H9 (cell line): Measurements from ENCODE around the gene RBM14. TPM values are rescaled to one million over a fixed set of nuclear protein-coding genes. Genes with fewer than 3 reads are reported as not detected.

Experiments
- DNase-seq: peaks from one replicate; pipeline ENCODE4 v3.0.0-alpha.2; 2017
- H2AFZ ChIP-seq: one replicate; pipeline ENCODE4 v1.6.1; 2013; ENCODE audit warnings: mild to moderate bottlenecking, low read length, control low read depth, moderate library complexity
- H2AK5ac ChIP-seq: 2 replicates; pipeline ENCODE4 v1.6.1; 2013; ENCODE audit warnings: low read length, control low read depth, mixed read lengths; ENCODE audit not compliant: insufficient read length
- H2BK120ac ChIP-seq: one replicate; pipeline ENCODE4 v1.6.1; 2013; ENCODE audit warnings: low read depth, mild to moderate bottlenecking, low read length, control low read depth, inconsistent platforms; ENCODE audit not compliant: poor library complexity, severe bottlenecking
- H2BK12ac ChIP-seq: 2 replicates; pipeline ENCODE4 v1.6.1; 2013; ENCODE audit warnings: low read length, control low read depth, mixed read lengths, low read depth; ENCODE audit not compliant: insufficient read length
- H2BK15ac ChIP-seq: 2 replicates; pipeline ENCODE4 v1.6.1; 2013; ENCODE audit warnings: low read depth, low read length, control low read depth
- H2BK20ac ChIP-seq: one replicate; pipeline ENCODE4 v1.6.1; 2013; ENCODE audit warnings: low read depth, mild to moderate bottlenecking, low read length, control low read depth, inconsistent platforms; ENCODE audit not compliant: poor library complexity, severe bottlenecking
- H2BK5ac ChIP-seq: 2 replicates; pipeline ENCODE4 v1.6.1; 2013; ENCODE audit warnings: low read length, control low read depth, mixed read lengths; ENCODE audit not compliant: insufficient read length
- H3K14ac ChIP-seq: 2 replicates; pipeline ENCODE4 v1.6.1; 2013; ENCODE audit warnings: low read length, control low read depth; ENCODE audit not compliant: insufficient read depth
- H3K18ac ChIP-seq: 2 replicates; pipeline ENCODE4 v1.6.1; 2013; ENCODE audit warnings: low read depth, mild to moderate bottlenecking, mixed read lengths, low read length, control low read depth; ENCODE audit not compliant: insufficient read length
- H3K23ac ChIP-seq: 2 replicates; pipeline ENCODE4 v1.6.1; 2013; ENCODE audit warnings: low read length, control low read depth, mixed read lengths, low read depth; ENCODE audit not compliant: insufficient read length
- H3K23me2 ChIP-seq: 2 replicates; pipeline ENCODE4 v1.6.1; 2013; ENCODE audit warnings: low read depth, mild to moderate bottlenecking, mixed read lengths, low read length, control low read depth; ENCODE audit not compliant: insufficient read length, poor library complexity, severe bottlenecking
- H3K27ac ChIP-seq: 2 replicates; pipeline ENCODE4 v1.5.1; 2013; ENCODE audit warnings: low read length, control low read depth, mixed read lengths, low read depth; ENCODE audit not compliant: insufficient read length
- H3K27me3 ChIP-seq: 2 replicates; pipeline ENCODE4 v1.6.1; 2013; ENCODE audit warnings: low read length, control low read depth, inconsistent platforms; ENCODE audit not compliant: insufficient read depth
- H3K4ac ChIP-seq: 2 replicates; pipeline ENCODE4 v1.6.1; 2013; ENCODE audit warnings: low read depth, mild to moderate bottlenecking, control low read depth, inconsistent platforms, low read length, moderate library complexity
- H3K4me1 ChIP-seq: 2 replicates; pipeline ENCODE4 v1.6.1; 2013; ENCODE audit warnings: low read length, control low read depth, inconsistent platforms; ENCODE audit not compliant: insufficient read depth
- H3K4me2 ChIP-seq: 2 replicates; pipeline ENCODE4 v1.6.1; 2013; ENCODE audit warnings: low read length, control low read depth, mixed read lengths; ENCODE audit not compliant: insufficient read length, insufficient read depth
- H3K56ac ChIP-seq: 2 replicates; pipeline ENCODE4 v1.6.1; 2013; ENCODE audit warnings: low read depth, mild to moderate bottlenecking, mixed read lengths, low read length, control low read depth; ENCODE audit not compliant: insufficient read length
- H3K79me1 ChIP-seq: 2 replicates; pipeline ENCODE4 v1.6.1; 2013; ENCODE audit warnings: low read depth, mild to moderate bottlenecking, moderate library complexity, low read length, control low read depth, inconsistent platforms; ENCODE audit not compliant: insufficient read depth, poor library complexity, severe bottlenecking
- H3K79me2 ChIP-seq: 2 replicates; pipeline ENCODE4 v1.6.1; 2013; ENCODE audit warnings: low read length, control low read depth, inconsistent platforms; ENCODE audit not compliant: insufficient read depth
- H3K9ac ChIP-seq: 2 replicates; pipeline ENCODE4 v1.6.1; 2013; ENCODE audit warnings: low read length, control low read depth, mixed read lengths; ENCODE audit not compliant: insufficient read length; ENCODE audit errors: extremely low read depth
- H3K9me3 ChIP-seq: one replicate; pipeline ENCODE4 v1.6.1; 2013; ENCODE audit warnings: low read depth, low read length, inconsistent platforms; ENCODE audit not compliant: control insufficient read depth
- H3T11ph ChIP-seq: one replicate; pipeline ENCODE4 v1.6.1; 2013; ENCODE audit warnings: mild to moderate bottlenecking, low read length, control low read depth, inconsistent platforms
- H4K20me1 ChIP-seq: one replicate; pipeline ENCODE4 v1.6.1; 2013; ENCODE audit not compliant: control insufficient read depth, insufficient read length, insufficient read depth
- H4K5ac ChIP-seq: 2 replicates; pipeline ENCODE4 v1.6.1; 2013; ENCODE audit warnings: low read depth, mild to moderate bottlenecking, mixed read lengths, low read length, control low read depth; ENCODE audit not compliant: insufficient read length
- H4K8ac ChIP-seq: replicated peaks from 2 replicates; pipeline ENCODE4 v1.6.1; 2013; ENCODE audit warnings: low read length, control low read depth, mixed read lengths, low read depth; ENCODE audit not compliant: insufficient read length
- H4K91ac ChIP-seq: 2 replicates; pipeline ENCODE4 v1.6.1; 2013; ENCODE audit warnings: low read depth, mild to moderate bottlenecking, moderate library complexity, mixed read lengths, low read length, control low read depth; ENCODE audit not compliant: insufficient read length
- H3K27ac Mint-ChIP-seq, 3 experiments: 2 replicates in 2 of 3; 3 replicates in 1 of 3; pipeline ENCODE4 v1.8.0; 2020 to 2021; ENCODE audit warnings: mixed read lengths in 3 of 3, mild to moderate bottlenecking in 1 of 3, moderate library complexity in 1 of 3
- H3K27me3 Mint-ChIP-seq: 2 replicates; pipeline ENCODE4 v1.8.0; 2021; ENCODE audit warnings: low read depth, mild to moderate bottlenecking, moderate library complexity, mixed read lengths
- H3K36me3 Mint-ChIP-seq, 3 experiments: 2 replicates in 2 of 3; 3 replicates in 1 of 3; pipeline ENCODE4 v1.8.0; 2020 to 2021; ENCODE audit warnings: low read depth in 3 of 3, mixed read lengths in 3 of 3; ENCODE audit not compliant: insufficient read depth in 1 of 3
- H3K4me1 Mint-ChIP-seq, 2 experiments: 2 replicates each; pipeline ENCODE4 v1.8.0; 2020; ENCODE audit warnings: mixed read lengths in 2 of 2
- H3K4me3 Mint-ChIP-seq, 2 experiments: 2 replicates in 1 of 2; 3 replicates in 1 of 2; pipeline ENCODE4 v1.8.0; 2020 to 2021; ENCODE audit warnings: mild to moderate bottlenecking in 2 of 2, mixed read lengths in 2 of 2, moderate library complexity in 1 of 2
- H3K9me3 Mint-ChIP-seq, 2 experiments: 2 replicates in 1 of 2; 3 replicates in 1 of 2; pipeline ENCODE4 v1.8.0; 2020; ENCODE audit warnings: mild to moderate bottlenecking in 2 of 2, mixed read lengths in 2 of 2, moderate library complexity in 1 of 2
- CTCF ChIP-seq: fragments of 200-600 bp; sonication (generic); conservative IDR thresholded peaks from 3 replicates; pipeline ENCODE4 v1.8.0; 2021; ENCODE audit warnings: antibody characterized with exemption, mild to moderate bottlenecking
- WGBS: extraction: QIAGEN DNeasy Blood & Tissue Kit; methylation state at CpG from one replicate; pipeline ENCODE4 v1.1.7; 2013; ENCODE audit warnings: missing lambda C conversion rate, low lambda C conversion rate, mixed read lengths; ENCODE audit not compliant: insufficient read length; ENCODE audit errors: extremely low coverage; 5-methylcytosine and 5-hydroxymethylcytosine counted together
- total RNA-seq: library from RNA; stranded (reverse); gene quantifications from 2 replicates; pipeline ENCODE4 v1.2.1, GENCODE V29; 2021

RBM14 gene
- total RNA-seq, 1 experiment from 2014 or later, result 171 TPM

- Histone ChIP-seq H2BK20ac (no peak overlapping the region), H2BK5ac (no peak overlapping the region), H3K23ac (no peak overlapping the region), H4K91ac (no peak overlapping the region), H3K23me2 (peaks cover 10% of the 10 kb centered on the region), H3K9ac (no peak overlapping the region), H3K18ac (no peak overlapping the region), H3K14ac (no peak overlapping the region), H2BK12ac (no peak overlapping the region), H3K79me2 (no peaks in the 10 kb centered on the region), H3K4ac (no peak overlapping the region), H4K20me1 (no peaks in the 10 kb centered on the region), H2AK5ac (no peak overlapping the region), H2BK120ac (no peak overlapping the region), H3T11ph (no peak overlapping the region), H2BK15ac (no peak overlapping the region), H3K79me1 (peaks cover 3% of the 10 kb centered on the region), H4K5ac (no peak overlapping the region), H3K4me2 (no peak overlapping the region), H4K8ac (no peak overlapping the region), H3K27ac (no peak overlapping the region), H2AFZ (no peak overlapping the region), H3K56ac (no peak overlapping the region), H3K4me1 (no peaks in the 10 kb centered on the region; the same call in 1 of the 2 replicates), H3K27me3 (no peaks in the 10 kb centered on the region), H3K9me3 (no peaks in the 10 kb centered on the region)
- Mint-ChIP-seq H3K27ac (no peak overlapping the region), H3K4me1 (peaks cover 15 to 16% of the 10 kb centered on the region in 2 experiments), H3K36me3 (peaks cover 2 to 22% (median 16%) of the 10 kb centered on the region in 3 experiments; a peak in 4 of 7 replicates), H3K9me3 (peaks cover 34 to 44% of the 10 kb centered on the region in 2 experiments), H3K27me3 (peaks cover 30% of the 10 kb centered on the region), H3K4me3 (no peak overlapping the region; a peak in 1 of 5 replicates)
- no peak for TF ChIP-seq CTCF
- WGBS, result no CpG with 5 or more reads among the region's 7 CpGs
- DNase-seq, result no peak
Measured at GRCh38 chr11:66589996-66590675, 26.3 kb upstream of the RBM14 start.
